Stimulated activated CD8-positive, alpha-beta memory T cell treated with anti-CD3 and anti-CD28 coated beads, Interleukin-7, amount 100 ng/mL, for 48 hours (primary cell): ENCODE measurements around the gene TUBGCP5.

Experiments
- DNase-seq, 2 donors: peaks; one replicate each; pipeline ENCODE4 v3.0.0-alpha.2; 2020; ENCODE audit warnings: low read depth in 1 of 2; ENCODE audit errors: extremely low read depth in 1 of 2

TUBGCP5 gene

DNA sequence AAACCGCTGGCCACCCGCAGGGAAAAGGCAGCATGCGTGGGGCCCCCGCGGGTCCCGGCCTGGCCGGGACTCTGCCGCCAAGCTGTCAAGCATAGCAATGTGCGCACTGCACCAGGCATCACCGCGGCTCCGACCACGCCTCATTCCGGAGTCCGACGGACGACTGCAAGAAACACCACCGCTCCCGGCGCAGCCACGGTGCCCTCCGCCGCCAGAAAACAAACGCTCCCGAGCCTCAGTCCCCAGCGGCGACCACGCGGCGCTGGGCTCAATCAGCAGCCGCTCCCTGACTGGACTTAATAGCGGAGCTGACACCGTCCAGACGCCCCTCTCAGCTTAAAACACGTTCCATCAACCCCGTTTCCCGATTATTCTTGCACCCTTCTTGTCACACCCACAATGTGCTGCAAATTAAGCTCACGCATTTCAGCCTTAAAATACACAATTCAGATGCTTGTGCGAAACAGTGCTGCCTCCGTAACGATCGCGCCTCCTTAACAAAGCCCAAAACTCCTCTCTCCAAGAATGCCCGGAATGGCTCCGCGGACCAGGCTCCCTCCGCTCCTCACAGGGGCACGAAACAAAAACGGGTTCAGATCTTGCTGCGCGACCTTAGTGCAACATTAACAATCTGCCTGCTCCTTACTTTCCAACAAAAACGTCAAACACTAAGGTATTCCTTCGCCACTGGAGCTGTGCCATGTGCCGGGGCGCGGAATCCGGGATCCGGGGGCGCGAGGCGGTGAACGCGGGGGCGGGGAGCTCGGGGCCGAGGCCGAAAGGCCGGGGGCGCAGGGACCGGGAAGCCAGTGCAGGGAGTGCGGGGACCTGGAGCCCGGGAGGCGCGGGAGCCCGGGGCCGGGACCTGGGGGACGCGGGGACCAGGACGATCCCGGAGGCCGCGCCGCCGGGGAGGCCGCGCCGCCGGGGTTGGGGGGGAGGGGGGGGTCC is 59.9 kb downstream of the TUBGCP5 start:
- peak in 1 of 2 donors; percentile 17 for DNase-seq

DNA sequence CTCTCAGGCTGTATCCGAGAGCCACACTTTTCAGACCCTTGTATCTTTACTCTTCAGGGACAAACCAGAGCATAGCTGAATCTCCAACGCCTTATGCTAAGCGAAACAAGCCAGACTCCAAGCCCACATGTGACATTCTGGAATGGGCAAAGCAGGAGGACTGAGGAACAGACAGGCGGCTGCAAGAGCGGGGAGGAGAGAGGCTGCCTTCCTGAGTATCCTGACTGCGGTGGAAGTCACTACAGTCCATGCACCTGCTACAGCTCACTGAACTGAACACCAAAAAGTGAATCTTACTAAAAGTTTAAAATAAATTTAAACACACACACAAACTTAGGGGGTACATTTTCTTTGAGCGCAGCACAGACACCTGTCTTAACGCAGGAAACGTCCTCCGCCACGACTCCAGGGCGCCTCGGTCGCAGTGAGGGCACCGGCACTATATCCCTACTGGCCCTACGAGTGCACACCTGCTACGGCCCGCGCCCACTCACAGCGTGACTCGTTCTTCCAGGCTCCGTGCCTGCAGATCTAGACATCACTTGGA is 60.6 kb downstream of the TUBGCP5 start:
- no peak for DNase-seq

DNA sequence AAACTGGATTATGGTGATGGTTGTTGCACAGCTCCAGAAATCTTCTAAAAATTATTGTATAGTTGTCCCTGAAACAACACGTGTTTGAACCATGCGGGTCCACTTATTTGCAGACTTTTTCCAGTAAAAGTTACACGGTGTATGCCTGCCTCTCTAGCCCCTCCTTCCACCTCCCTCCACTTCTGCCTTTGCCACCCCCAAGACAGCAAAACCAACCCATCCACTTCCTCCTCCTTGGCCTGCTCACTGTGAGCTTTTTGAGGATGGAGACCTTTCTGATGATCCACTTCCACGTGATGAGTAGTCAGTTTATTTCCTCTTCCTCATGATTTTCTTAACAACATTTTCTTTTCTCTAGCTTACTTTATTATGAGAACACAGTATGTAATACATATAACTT is 64.6 kb downstream of the TUBGCP5 start:
- no peak for DNase-seq

DNA sequence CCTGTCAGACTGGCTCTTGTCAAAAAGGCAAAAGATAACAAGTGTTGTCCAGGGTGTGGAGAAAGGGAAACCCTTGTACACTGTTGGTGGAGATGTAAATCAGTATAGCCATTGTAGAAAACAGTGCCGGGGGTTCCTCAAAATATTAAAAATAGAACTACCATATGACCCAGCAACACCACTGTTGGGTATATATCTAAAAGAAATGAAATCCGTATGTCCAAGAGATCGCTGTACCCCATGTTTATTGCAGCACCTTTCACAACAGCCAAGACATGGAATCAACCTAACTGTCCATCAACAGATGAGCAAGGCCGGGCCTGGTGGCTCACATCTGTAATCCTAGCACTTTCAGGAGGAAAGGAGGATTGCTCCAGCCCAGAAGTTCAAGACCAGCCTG is 65.4 kb downstream of the TUBGCP5 start:
- DNase-seq: no peak

DNA sequence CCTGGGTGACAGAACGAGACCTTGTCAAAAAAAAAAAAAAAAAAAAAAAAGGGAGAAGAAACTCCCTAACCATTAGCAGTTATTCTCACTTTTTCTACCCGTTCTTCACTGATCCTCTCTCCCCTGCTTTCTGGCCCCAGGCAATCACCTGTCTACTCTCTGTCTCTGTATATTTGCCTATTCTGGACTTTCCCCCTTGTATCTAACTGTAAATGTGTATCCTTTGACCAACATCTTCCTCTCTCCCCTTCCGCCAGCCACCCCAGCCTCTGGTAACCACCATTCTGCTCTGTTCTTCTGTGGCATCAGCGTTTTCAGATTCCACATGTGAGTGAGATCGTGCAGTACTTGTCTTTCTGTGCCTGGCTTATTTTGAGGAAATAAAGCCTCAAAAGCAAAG is 66.1 kb downstream of the TUBGCP5 start:
- DNase-seq: no peak

DNA sequence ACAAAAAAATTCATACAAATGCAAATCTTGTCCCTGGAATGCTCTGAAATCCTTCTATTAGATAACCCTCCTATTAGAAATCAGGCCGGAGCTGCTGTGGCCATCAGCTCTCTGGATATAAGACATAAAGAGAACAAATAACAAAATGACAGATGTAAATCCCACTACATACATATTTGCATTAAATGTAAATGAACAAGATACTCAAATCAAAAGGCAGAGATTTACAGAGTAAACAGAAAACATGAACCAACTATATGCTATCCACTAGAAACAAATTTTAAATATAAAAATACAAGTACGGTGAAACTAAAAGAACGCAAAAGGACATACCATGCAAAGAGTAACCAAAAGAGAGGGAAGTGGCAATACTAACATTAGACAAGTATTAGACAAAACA is 69.9 kb downstream of the TUBGCP5 start:
- DNase-seq: no peak

DNA sequence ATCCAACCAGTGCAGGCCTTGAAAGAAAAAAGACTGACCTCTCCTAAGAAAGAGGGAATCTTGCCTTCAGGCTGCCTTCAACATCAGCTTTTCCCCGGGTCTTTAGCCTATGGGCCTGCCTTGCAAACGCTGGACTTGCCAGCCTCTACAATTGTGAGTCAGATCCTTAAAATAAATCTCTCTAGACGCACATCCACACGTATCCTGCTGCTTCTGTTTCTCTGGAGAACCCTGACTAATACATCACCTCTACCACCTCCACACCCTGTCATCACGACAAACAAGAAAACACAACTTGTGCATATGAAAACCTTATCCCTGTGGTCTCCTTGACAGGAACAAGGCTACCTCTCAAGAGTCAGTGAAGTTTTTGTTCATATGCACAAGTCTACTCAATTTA is 71.0 kb downstream of the TUBGCP5 start:
- no peak for DNase-seq

DNA sequence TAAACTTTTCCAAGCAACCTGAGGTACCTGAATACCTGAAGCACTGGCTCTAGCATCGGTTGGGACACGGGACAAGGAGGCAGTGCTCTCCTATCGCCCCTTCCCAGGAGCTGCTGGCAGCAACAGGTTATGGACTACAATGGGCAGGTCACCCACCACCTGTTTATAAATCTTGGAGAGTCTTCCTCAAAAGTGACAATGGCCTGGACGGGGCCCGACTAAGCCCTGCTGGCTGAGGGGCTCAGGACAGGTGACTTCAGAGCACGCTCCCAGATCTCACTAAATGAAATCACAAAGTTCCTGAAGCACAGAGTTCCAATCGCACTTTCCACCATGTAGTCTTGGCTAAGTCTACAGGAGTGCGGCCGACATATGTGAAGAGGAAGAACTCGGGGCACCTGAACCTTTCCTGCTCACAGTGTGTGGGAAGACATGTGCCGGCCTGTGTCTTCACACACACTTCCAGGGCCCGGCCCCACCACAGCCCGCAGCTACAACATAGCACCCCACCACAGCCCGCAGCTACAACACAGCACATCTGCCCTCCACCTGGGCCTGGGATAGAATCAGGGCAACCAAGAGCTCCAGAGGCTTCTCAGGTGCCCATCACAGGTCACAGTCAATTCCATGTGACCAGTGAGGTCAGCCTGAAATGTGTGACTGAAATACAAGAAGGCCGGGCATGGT is 72.1 kb downstream of the TUBGCP5 start:
- DNase-seq: no peak

DNA sequence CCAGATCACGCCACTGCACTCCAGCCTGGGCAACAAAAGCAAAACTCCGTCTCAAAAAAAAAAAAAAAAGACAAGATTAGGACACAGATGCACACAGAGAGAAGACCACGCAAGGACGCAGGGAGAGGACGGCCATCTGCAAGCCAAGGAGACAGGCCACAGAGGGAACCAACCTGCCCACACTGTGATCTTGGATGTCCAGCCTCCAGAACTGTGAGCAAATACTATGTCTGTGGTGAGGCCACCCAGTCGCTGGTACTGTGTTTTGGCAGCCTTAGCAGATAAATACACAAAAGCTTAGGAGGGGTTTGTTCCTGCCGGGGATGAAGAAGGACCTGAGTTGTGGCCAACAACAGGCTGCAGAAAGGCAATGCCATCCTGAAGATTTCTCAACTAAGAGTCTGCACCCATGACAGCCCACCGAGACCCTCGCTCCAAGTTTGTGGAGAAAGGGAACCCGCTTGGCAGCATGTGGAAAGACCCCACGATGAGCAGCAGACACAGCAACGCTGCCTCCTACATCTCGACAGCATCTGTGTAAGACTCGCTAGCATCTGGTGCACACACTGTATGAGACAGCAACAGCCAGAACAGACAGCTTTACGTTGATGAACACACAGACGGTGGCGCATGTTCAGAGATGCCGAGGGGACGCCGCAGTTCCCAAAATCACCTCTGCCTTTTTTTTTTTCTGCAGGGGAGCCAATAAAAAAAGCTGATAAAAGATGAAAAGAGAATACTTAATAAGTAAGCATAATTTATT is 72.9 kb downstream of the TUBGCP5 start:
- DNase-seq: no peak

DNA sequence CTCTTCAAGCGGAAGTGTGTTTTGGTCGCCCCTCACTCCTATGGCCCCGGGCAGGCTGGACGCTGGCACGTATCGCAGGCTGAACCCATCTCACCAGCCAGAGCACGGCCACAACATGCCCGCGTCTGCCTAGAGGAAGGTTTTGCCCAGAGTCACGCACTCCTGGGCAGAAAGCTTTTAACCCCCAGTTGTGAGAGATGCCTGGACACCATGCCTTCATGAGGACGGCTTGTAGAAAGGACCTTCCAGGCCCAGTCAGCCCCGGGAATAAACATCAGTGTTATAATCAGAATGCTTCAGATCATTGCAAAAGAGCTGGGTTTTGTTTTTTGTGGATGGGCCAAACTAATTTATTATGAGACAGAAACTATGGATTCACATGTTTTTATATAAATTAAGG is 75.7 kb downstream of the TUBGCP5 start:
- DNase-seq: no peak

DNA sequence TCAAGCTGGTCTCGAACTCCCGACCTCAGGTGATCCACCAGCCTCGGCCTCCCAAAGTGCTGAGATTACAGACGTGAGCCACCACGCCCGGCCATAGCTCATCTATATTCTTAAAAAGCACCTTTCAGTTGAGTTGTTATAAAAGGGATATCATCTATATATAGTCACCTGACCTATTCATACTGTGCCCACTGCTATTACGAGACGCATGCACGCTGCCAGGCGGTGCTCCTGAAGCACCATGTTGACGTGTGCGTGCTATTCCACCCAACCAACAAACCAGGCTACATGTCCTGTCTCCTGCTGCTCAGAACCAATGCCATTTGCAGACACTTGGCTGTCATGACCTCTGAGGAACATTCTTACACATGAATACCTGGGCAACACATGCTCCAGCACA is 76.8 kb downstream of the TUBGCP5 start:
- DNase-seq: no peak

DNA sequence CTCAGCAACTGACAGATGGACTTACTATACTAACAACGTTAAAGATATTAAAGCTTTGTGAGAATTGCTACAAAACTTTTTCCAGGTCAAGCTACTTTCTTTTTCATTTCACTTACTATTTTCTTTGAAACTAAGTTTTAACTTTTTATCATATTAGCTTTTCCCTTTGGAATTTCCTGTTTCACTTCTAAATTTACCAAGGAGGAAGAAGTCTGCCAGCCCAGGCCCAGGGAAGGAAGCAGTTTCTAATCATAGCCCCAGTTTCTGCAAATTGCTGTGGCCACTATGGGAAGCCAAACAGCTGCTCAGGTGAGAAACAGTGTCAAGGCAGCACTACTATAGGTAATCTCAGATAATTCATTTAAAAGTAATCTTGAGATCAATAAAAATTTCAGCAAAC is 77.6 kb downstream of the TUBGCP5 start:
- DNase-seq: no peak

DNA sequence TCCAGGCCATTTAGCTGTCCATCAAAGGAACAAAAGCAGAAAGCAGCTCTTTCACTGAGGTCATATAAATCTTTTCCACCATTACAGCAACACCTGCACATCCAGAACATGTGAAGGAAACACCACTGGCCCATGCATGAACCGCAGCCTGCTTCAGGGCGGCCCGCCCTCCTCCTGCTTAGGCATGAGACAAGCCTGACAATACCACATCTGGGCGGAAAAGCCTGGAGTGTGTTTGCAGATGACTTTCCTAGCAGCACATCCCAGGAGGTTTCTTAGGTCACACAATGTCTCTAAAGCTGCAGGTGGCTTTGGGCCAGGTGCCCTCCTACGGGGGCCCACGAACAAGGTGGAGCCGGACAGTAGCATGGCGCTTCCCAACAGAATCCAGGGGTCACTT is 78.8 kb downstream of the TUBGCP5 start:
- DNase-seq: no peak

DNA sequence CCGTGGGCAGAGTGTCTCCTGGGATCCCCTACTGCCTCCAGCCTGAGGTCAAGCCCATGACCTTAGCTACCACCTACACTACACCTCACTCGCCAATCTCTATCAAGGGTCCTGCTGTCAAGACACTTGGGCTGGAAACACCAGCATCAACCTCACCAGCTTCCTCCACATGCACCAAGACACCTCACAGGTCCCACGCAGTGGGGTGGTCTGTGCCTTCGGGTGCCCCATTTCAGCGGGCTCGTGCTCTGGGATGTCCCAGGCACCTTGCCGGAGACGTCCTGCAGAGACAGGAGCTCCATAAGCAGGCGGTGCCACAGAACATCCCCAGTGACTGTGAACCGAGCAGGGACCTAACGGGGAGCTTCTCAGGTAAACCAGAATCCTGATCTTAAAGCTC is 79.2 kb downstream of the TUBGCP5 start:
- no peak for DNase-seq

DNA sequence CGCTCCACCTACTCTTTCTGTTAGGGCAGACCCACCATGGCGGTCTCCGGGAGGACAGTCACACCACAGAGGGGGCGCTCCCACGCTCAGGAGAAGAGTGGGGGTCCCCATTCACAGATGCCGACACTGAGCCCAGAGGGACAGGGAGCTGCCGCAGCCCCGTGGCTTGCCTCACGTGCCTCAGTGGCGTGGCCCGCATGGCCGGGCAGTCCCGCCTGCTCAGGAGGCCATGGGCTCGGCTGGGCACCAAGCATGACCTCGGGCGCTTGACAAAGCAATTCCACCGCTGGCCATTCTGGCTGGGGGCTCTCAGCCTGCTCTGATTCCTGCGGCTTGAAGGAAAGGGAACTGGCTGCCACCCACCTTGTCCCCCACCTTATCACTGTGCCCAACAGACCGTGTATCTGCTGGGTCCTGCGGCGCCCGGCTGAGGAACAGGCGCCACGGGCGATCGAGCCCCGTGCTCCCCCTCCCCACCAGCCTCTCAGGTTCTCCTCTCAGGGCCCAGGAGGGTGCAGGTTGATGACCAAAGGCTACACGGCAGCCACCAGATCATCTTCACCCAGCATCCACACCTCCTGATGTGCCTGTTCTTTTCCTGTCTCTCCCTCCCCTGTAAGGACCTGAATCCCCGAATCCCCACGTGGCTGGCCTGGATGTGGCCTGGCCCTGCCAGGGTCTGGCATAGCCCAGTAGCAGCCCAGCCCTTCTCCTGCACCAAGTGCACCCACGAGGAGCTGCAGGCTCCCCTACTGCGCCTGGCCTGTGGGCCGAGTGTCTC is 79.9 kb downstream of the TUBGCP5 start:
- no peak for DNase-seq

DNA sequence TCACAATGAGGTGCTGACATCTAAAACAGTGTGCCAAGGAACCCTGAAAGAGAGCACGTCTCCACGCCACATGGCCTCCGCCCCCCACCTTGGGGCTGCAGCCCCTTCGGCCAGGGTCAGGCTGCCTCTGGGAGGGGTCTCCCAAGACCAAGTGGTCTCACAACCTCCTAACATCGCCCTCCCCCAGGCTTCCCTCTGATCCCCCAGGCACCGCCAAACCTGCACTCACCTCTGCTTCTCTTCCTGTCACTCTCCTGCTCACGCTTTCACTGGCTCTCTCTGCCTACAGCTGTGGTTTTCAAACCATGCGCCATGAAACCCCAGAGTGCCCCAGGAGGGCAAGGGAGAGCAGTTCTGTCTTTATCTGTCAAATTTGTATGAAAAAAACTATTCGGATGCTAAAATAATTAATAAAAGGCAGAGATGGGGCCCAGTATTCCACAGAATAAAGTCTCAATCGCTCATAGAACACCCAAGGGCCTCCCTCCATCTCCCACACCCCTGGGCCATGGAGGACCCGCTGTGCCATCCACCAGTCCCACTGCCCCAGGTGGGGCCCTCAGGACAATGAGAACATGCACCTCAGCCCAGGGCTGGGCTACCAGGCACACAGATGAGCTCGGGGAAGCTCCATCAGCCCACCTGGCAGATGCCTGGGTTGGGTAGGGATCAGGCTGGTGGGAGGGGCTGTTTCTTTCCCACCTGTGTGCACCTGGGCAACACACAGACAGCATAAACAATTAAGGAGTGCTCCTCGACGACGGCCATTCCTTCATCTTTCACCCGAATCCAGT is 80.7 kb downstream of the TUBGCP5 start:
- no peak for DNase-seq

DNA sequence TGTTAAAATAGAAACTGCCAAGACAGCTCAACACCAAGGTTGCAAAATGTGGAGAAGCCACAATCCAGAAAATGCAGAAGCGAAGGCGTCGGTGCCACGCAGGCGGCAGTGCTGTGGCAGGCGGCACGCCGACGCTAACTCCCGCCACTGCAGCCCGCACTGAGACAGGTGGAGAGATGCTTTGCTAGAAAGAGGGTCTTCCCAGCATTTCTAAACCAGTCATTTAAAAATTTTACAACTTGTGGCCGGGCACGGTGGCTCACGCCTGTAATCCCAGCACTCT is 82.5 kb downstream of the TUBGCP5 start:
- no peak for DNase-seq

DNA sequence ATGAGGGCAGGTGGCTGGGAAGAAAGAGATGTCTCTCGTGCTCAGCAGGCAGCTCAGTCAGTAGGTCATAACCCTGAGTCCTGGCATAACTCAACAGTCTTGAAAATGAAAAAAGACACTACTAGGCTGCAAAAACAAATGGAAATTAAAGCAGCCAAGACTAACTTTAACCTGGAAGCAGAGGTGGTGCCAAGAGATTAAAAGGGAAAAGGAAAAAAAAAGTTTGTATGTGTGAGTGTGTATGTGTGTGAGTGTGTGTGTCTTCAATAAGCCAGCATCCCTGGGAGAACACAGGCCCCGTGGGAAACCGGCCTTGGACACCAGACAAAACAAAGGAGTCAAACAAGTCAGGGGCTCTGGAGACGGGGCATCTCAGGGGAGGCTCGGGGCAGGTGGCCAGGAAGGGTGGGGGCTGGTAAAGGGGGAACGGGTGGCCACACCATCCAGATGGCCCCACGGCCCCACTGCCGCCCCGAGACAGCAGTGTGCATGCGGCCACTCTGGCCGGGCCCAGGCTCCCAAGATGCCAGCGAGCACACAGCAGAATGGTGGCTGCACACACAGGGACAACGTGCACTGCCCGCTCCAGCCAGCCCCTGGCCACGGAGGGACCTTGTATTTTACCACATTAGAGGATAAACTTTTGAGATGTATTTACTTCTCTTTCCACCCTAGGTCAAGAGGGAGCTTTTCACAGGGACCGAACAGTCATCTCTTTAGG is 83.0 kb downstream of the TUBGCP5 start:
- DNase-seq: no peak

DNA sequence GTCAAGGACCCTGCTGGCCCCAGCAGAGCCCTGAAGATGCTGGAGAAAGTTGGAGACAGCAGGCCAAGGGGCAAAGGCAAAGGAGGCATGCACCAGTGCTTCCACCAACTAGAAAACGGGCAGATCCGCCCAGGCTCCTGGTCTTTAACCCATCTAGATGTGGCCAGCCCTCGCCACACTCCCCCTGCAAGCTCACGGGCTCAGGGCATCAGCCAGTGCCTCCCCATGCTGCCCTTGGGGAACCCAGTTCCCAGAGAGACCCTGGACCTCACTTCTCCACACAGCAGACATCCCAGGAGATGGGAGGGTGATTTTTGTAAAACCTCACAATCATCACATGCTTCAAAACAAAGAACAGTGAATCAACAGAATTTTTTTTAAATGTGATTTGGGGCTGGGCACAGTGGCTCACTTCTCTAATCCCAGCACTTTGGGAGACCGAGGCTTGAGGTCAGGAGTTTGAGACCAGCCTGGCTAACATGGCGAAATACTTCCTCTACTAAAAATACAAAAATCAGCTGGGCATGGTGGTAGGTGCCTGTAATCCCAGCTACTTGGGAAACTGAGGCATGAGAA is 83.7 kb downstream of the TUBGCP5 start:
- no peak for DNase-seq
